CD4-positive, alpha-beta T cell treated with Interferon alpha-2 for 1 hour (primary cell): ENCODE results near the gene MGRN1.

Experiments
- DNase-seq, 2 donors: peaks; one replicate each; pipeline ENCODE4 v3.0.0-alpha.2; 2020 to 2022

The MGRN1 gene

GRCh38 chr16:4677390-4677789 is 52.8 kb downstream of the MGRN1 start:
- no peak for DNase-seq

- no peak for DNase-seq
Observed at GRCh38 chr16:4677994-4678393, 53.4 kb downstream of the MGRN1 start.

- no peak for DNase-seq
Observed at GRCh38 chr16:4678596-4678995, 54.0 kb downstream of the MGRN1 start.

GRCh38 chr16:4679156-4679849 is 54.7 kb downstream of the MGRN1 start:
- DNase-seq, result no peak

- peak; percentile 12 to 35 for DNase-seq
Observed at GRCh38 chr16:4679850-4680636, 55.4 kb downstream of the MGRN1 start.

GRCh38 chr16:4680673-4681470 is 56.2 kb downstream of the MGRN1 start:
- no peak for DNase-seq

GRCh38 chr16:4681471-4682083 is 57.0 kb downstream of the MGRN1 start:
- DNase-seq, result no peak

GRCh38 chr16:4682084-4682591 is 57.5 kb downstream of the MGRN1 start:
- DNase-seq, result no peak

GRCh38 chr16:4682616-4683254 is 58.1 kb downstream of the MGRN1 start:
- DNase-seq, result peak; percentile 36 to 39

- no peak for DNase-seq
Observed at GRCh38 chr16:4683255-4684057, 58.8 kb downstream of the MGRN1 start.

GRCh38 chr16:4684058-4684715 is 59.6 kb downstream of the MGRN1 start:
- no peak for DNase-seq

- DNase-seq, result no peak
Observed at GRCh38 chr16:4684763-4685162, 60.1 kb downstream of the MGRN1 start.

- DNase-seq, result no peak
Observed at GRCh38 chr16:4685292-4685691, 60.7 kb downstream of the MGRN1 start.

GRCh38 chr16:4685776-4686496 is 61.3 kb downstream of the MGRN1 start:
- no peak for DNase-seq

- DNase-seq, result no peak
Observed at GRCh38 chr16:4686497-4687210, 62.0 kb downstream of the MGRN1 start.

GRCh38 chr16:4687416-4687815 is 62.8 kb downstream of the MGRN1 start:
- DNase-seq, result no peak

- DNase-seq, result no peak
Observed at GRCh38 chr16:4687946-4688673, 63.5 kb downstream of the MGRN1 start.

GRCh38 chr16:4688674-4689045 is 64.0 kb downstream of the MGRN1 start:
- DNase-seq, result no peak
